Smooth muscle cell of the brain vasculature (primary cell): ENCODE results near the gene C3orf70.

Experiments
- DNase-seq: peaks from one replicate; pipeline ENCODE4 v3.0.0-alpha.2; 2012; ENCODE audit warnings: low read depth, low spot score

C3orf70 gene

GRCh38 chr3:185052631-185053030, 100.2 kb downstream of the C3orf70 start:
- DNase-seq: no peak

GRCh38 chr3:185051801-185052200, 101.1 kb downstream of the C3orf70 start:
- no peak for DNase-seq

- no peak for DNase-seq
Measured at GRCh38 chr3:185049710-185050109, 103.2 kb downstream of the C3orf70 start.

GRCh38 chr3:185046603-185047002, 106.3 kb downstream of the C3orf70 start:
- DNase-seq: no peak

GRCh38 chr3:185046164-185046515, 106.7 kb downstream of the C3orf70 start:
- DNase-seq: no peak

GRCh38 chr3:185042312-185043050, 110.4 kb downstream of the C3orf70 start:
- DNase-seq: no peak

GRCh38 chr3:185041540-185041939, 111.3 kb downstream of the C3orf70 start:
- DNase-seq: no peak

- DNase-seq: no peak
Measured at GRCh38 chr3:185040425-185040824, 112.4 kb downstream of the C3orf70 start.

GRCh38 chr3:185037801-185038200, 115.1 kb downstream of the C3orf70 start:
- no peak for DNase-seq

GRCh38 chr3:185030951-185031350, 121.9 kb downstream of the C3orf70 start:
- no peak for DNase-seq

GRCh38 chr3:185030399-185030798, 122.5 kb downstream of the C3orf70 start:
- no peak for DNase-seq

GRCh38 chr3:185029086-185029485, 123.8 kb downstream of the C3orf70 start:
- no peak for DNase-seq

GRCh38 chr3:185028121-185028520, 124.7 kb downstream of the C3orf70 start:
- no peak for DNase-seq
